ENCODE results near the gene SLC45A2. TPM values are rescaled to one million over a fixed set of nuclear protein-coding genes. Genes with fewer than 3 reads are reported as not detected.
"Not testable (repeated sequence)": the region's sequence is repeated elsewhere in the genome, so short reads cannot be mapped to it uniquely, and the experiment has no call there.

Gene SLC45A2, protein sequence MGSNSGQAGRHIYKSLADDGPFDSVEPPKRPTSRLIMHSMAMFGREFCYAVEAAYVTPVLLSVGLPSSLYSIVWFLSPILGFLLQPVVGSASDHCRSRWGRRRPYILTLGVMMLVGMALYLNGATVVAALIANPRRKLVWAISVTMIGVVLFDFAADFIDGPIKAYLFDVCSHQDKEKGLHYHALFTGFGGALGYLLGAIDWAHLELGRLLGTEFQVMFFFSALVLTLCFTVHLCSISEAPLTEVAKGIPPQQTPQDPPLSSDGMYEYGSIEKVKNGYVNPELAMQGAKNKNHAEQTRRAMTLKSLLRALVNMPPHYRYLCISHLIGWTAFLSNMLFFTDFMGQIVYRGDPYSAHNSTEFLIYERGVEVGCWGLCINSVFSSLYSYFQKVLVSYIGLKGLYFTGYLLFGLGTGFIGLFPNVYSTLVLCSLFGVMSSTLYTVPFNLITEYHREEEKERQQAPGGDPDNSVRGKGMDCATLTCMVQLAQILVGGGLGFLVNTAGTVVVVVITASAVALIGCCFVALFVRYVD
- not detected in 2 replicates for total RNA-seq

GRCh38 chr5:33984671-33985124 lies at the start of gene SLC45A2:
Gene SLC45A2 (minus strand): TSS chr5:33984693. CDS start chr5:33984583, 110 bp downstream.
- no peak for DNase-seq (ENCODE audit: low read depth)

DNA sequence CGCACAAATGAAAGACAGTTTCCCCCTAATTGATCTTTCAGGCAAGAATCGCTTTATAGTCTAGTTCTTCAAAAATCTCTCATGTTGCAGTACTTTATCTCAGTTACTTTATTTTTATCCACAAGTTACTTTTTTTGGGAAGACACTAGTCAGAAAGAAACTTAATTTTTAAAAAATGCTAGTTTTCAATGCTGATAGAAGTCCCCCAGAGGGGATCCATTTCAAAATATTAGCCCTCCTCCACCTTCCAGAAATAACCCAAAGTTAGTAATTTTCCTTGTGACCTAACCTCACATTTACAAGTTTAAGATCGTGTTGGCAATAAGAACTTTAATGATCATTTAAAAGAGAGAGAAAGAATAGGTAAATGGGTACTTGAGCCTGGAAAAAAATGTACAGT lies 47.5 kb upstream of the SLC45A2 start:
- DNase-seq (ENCODE audit: low read depth): no peak
- TF ChIP-seq, protein P1, sequence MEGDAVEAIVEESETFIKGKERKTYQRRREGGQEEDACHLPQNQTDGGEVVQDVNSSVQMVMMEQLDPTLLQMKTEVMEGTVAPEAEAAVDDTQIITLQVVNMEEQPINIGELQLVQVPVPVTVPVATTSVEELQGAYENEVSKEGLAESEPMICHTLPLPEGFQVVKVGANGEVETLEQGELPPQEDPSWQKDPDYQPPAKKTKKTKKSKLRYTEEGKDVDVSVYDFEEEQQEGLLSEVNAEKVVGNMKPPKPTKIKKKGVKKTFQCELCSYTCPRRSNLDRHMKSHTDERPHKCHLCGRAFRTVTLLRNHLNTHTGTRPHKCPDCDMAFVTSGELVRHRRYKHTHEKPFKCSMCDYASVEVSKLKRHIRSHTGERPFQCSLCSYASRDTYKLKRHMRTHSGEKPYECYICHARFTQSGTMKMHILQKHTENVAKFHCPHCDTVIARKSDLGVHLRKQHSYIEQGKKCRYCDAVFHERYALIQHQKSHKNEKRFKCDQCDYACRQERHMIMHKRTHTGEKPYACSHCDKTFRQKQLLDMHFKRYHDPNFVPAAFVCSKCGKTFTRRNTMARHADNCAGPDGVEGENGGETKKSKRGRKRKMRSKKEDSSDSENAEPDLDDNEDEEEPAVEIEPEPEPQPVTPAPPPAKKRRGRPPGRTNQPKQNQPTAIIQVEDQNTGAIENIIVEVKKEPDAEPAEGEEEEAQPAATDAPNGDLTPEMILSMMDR (conservative IDR thresholded peaks at IDR 0.05; ENCODE audit: low read depth, low read length): no peak
- no peak overlapping the region for H3K4me3 ChIP-seq (ENCODE audit: low read depth, low read length)

More at GRCh38 chr5:33984671-33985124, at the start of gene SLC45A2:
- TF ChIP-seq, protein P1 (conservative IDR thresholded peaks at IDR 0.05; ENCODE audit: low read depth, low read length): no peak
- H3K4me3 ChIP-seq (ENCODE audit: low read depth, low read length): no peak within 1 kb of the TSS

- TF ChIP-seq, protein P1 (conservative IDR thresholded peaks at IDR 0.05; ENCODE audit: low read depth, low read length): no peak
- H3K4me3 ChIP-seq (ENCODE audit: low read depth, low read length): no peak overlapping the region
- DNase-seq (ENCODE audit: low read depth): no peak
These were observed 46.6 kb upstream of the SLC45A2 start for GRCh38 chr5:34031117-34031516.

- not testable (repeated sequence) for DNase-seq (ENCODE audit: low read depth); H3K4me3 ChIP-seq (ENCODE audit: low read depth, low read length)
These were observed 46.1 kb upstream of the SLC45A2 start for GRCh38 chr5:34030585-34030984.

DNA sequence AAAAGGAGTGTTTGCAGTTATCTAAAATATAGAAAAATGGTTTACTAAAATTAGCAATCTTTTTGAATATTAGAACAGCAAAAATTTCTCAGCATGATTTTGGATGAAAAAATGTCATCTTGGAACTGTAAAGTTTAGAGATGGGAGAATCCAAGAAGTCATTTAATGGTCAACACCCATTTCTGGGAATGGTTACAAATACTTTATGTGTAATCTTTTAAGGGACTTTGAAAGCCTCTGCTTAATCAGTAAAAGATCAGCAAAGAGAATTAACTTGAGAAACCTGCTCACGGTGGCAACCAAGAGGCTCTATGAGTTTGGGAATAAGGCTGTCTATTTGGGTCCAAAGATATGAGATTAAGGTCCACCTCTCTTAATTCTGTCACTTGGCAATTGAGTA lies 45.6 kb upstream of the SLC45A2 start:
- DNase-seq (ENCODE audit: low read depth): no peak
- H3K4me3 ChIP-seq (ENCODE audit: low read depth, low read length): no peak overlapping the region
- TF ChIP-seq, protein P1 (conservative IDR thresholded peaks at IDR 0.05; ENCODE audit: low read depth, low read length): no peak

- H3K4me3 ChIP-seq (ENCODE audit: low read depth, low read length): no peak overlapping the region
- DNase-seq (ENCODE audit: low read depth): no peak
- TF ChIP-seq, protein P1 (conservative IDR thresholded peaks at IDR 0.05; ENCODE audit: low read depth, low read length): no peak
These were observed 43.9 kb upstream of the SLC45A2 start for GRCh38 chr5:34028349-34028748.

- TF ChIP-seq, protein P1 (conservative IDR thresholded peaks at IDR 0.05; ENCODE audit: low read depth, low read length): no peak
- no peak overlapping the region for H3K4me3 ChIP-seq (ENCODE audit: low read depth, low read length)
These were observed 41.7 kb upstream of the SLC45A2 start for GRCh38 chr5:34026089-34026761.

More at GRCh38 chr5:34026089-34026761, 41.7 kb upstream of the SLC45A2 start:
- no peak for DNase-seq (ENCODE audit: low read depth)
